ENCODE results near the gene UGT1A3. TPM values are rescaled to one million over a fixed set of nuclear protein-coding genes. Genes with fewer than 3 reads are reported as not detected.

Gene UGT1A3
- polyA plus RNA-seq, 1 donor, result not detected

GRCh38 chr2:233816771-233817170 is 87.9 kb downstream of the UGT1A3 start:
- no peak for DNase-seq (ENCODE audit: low read depth)

- DNase-seq (ENCODE audit: low read depth), result no peak
These were observed 88.6 kb downstream of the UGT1A3 start for GRCh38 chr2:233817361-233817911.

- no peak for DNase-seq (ENCODE audit: low read depth)
These were observed 89.3 kb downstream of the UGT1A3 start for GRCh38 chr2:233817995-233818638.

DNA sequence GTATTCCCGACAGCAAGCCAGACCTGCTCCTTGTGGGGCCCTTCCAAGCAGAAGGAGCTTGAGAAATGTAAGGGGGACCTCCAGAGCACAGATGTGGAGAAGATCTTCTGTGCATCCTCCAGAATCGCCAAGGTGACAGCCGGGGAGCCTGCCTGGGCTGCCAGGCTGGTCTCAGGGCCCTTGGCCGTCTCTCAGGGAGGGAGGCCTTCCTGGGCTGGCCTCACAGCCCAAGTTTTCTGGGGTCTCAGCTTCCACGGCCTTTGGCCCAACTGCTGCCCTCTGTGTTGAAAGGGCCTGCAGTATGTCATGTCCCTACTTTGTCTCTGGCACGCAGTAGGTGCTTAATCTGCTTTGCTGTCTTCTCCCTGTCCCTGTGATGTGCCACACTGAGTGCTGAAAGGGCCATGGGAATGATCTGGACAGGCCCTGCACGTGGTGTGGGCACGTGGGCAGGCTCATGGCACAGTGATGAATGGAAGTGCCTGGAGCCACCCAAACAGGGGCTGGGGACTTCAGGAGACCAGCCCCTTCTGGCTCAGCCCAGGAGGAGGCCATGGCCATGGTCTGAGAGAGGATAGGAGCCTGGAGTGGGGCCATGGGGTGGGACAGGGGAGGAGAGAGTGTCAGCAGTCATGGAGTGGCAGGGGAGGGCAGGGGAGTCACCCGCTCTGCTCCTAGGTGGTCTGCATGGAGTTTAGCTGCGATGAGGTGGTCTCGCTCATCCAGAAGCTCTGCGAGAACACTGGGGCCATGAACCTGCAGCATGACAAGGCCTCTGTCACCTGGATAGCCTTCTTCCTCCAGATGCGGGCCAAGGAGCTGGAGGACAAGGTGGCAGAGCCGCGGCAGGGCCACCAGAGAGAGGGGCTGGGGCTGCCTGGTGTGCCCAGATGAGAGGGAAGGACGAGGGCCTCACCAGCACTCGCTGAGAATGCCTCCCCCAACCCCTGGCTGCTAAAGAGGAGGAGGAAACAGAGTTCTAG is 90.1 kb downstream of the UGT1A3 start:
- DNase-seq (ENCODE audit: low read depth), result no peak

- DNase-seq (ENCODE audit: low read depth), result no peak
These were observed 91.3 kb downstream of the UGT1A3 start for GRCh38 chr2:233819884-233820773.

GRCh38 chr2:233820774-233821105 is 91.9 kb downstream of the UGT1A3 start:
- no peak for DNase-seq (ENCODE audit: low read depth)

DNA sequence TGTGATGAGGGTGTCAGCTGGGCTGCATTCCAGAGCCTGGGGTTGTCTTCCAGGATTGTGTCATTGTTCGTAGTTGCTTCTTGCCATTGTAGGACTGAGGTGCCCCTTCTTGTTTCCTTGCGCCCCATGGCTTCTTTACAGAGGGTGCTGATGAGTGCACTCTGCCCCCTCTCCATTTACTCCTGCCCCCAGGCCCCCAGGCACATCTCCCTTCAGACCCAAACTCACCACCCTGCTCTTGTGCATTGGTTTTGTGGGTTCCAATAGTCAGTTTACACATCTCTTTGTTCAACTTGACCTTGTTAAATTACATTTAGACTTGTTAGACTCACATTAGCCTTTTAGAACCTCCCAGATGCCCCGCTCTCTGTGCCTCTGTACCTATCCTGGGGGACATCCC is 92.4 kb downstream of the UGT1A3 start:
- DNase-seq (ENCODE audit: low read depth), result no peak

DNA sequence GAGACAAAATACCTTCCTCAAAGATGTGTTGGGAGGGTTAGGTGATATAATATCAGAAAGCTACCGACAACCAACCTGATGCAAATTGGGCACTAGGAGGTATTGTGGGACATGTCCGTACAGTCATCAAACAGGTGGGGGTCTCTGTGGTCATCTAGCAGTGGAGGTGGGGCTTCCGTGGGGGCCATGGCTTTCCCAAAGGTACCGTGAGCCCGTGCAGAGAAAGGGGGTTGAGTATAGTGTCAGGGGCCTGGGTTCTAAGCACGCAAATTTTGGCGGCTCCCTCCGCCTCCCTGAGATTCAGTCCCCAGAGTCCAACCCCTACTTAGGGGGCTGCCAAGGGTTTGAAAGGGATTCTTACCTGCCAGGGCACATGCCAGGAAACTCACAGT is 92.9 kb downstream of the UGT1A3 start:
- DNase-seq (ENCODE audit: low read depth), result no peak

DNA sequence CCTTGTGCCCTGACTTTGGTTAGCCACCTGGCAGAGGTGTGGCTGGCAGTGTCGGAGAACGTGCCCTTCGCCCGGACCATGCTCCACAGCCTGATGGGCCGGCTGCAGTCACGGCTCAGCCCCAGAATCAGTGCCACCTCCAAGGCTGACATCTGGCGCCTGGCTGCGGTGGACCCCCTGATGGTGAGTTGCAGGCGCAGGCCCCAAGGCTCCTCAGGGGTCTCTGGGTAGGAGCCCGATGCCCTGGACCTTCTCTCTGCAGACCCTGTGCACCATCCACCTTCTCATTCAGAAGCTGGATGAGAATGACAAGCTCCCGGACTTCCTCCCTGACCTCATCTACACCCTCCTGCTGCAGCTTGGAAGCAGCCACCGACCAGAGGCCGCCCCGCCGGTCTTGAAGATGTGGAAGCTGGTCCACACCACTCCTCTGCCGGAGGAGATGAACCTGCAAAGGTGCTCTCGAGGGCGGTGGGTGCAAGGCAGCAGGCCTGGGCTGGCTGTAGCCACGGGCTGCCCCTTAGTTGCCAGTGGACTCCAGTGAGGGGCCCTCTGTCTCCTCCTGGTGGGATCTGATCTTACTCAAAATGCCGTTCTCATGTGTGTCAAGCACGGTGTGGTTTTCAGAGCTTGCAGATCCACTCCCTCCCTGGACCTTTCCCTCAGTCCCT is 93.4 kb downstream of the UGT1A3 start:
- no peak for DNase-seq (ENCODE audit: low read depth)

Other genes starting within 250 kb of the UGT1A3 start
- gene USP40, start 162.3 kb upstream of the UGT1A3 start, polyA plus RNA-seq (ENCODE audit: insufficient read length), result 21.3 TPM
- gene UGT1A8, start 111.4 kb upstream of the UGT1A3 start, polyA plus RNA-seq (ENCODE audit: insufficient read length), result not detected
- not detected for gene UGT1A10, start 92.6 kb upstream of the UGT1A3 start, polyA plus RNA-seq (ENCODE audit: insufficient read length)
- not detected for gene UGT1A9, start 57.1 kb upstream of the UGT1A3 start, polyA plus RNA-seq (ENCODE audit: insufficient read length)
- not detected for gene UGT1A7, start 47.1 kb upstream of the UGT1A3 start, polyA plus RNA-seq (ENCODE audit: insufficient read length)
- not detected for gene UGT1A6, start 36.2 kb upstream of the UGT1A3 start, polyA plus RNA-seq (ENCODE audit: insufficient read length)
- gene UGT1A5, start 16.1 kb upstream of the UGT1A3 start, polyA plus RNA-seq (ENCODE audit: insufficient read length), result not detected
- not detected for gene UGT1A4, start 10.3 kb upstream of the UGT1A3 start, polyA plus RNA-seq (ENCODE audit: insufficient read length)
- gene UGT1A1, start 31.2 kb downstream of the UGT1A3 start, polyA plus RNA-seq (ENCODE audit: insufficient read length), result 0.08 TPM
- gene MROH2A, start 49.3 kb downstream of the UGT1A3 start, polyA plus RNA-seq (ENCODE audit: insufficient read length), result not detected
- gene HJURP, start 125.5 kb downstream of the UGT1A3 start, polyA plus RNA-seq (ENCODE audit: insufficient read length), result 10.0 TPM
- 0.25 TPM for gene TRPM8, start 188.3 kb downstream of the UGT1A3 start, polyA plus RNA-seq (ENCODE audit: insufficient read length)